Hepatocyte (in vitro differentiated cells): ENCODE measurements around the gene SPRR3.

Experiments
- EZH2phosphoT487 ChIP-seq: fragments of 200-600 bp; sonication (generic); IDR thresholded peaks from one replicate; pipeline ENCODE4 v1.6.1; 2018; ENCODE audit warnings: antibody characterized with exemption, mild to moderate bottlenecking, low read depth, moderate library complexity; ENCODE audit not compliant: unreplicated experiment, severe bottlenecking
- TF ChIP-seq, protein P1 (sequence below): fragments of 200-600 bp; sonication (generic); IDR thresholded peaks from 2 replicates; pipeline ENCODE4 v1.5.1; 2016; ENCODE audit warnings: antibody characterized with exemption, mild to moderate bottlenecking; ENCODE audit not compliant: poor library complexity

- TF ChIP-seq, protein P1, sequence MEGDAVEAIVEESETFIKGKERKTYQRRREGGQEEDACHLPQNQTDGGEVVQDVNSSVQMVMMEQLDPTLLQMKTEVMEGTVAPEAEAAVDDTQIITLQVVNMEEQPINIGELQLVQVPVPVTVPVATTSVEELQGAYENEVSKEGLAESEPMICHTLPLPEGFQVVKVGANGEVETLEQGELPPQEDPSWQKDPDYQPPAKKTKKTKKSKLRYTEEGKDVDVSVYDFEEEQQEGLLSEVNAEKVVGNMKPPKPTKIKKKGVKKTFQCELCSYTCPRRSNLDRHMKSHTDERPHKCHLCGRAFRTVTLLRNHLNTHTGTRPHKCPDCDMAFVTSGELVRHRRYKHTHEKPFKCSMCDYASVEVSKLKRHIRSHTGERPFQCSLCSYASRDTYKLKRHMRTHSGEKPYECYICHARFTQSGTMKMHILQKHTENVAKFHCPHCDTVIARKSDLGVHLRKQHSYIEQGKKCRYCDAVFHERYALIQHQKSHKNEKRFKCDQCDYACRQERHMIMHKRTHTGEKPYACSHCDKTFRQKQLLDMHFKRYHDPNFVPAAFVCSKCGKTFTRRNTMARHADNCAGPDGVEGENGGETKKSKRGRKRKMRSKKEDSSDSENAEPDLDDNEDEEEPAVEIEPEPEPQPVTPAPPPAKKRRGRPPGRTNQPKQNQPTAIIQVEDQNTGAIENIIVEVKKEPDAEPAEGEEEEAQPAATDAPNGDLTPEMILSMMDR, result no peak
- TF ChIP-seq EZH2phosphoT487, result no peak
These were observed 41.6 kb upstream of the SPRR3 start for GRCh38 chr1:152959801-152960451.
